ENCODE data around the gene KCND3.

GRCh38 chr1:111876631-111877030 lies 112.8 kb downstream of the KCND3 start:
- no peak for TF ChIP-seq CTCF (IDR thresholded peaks at IDR 0.05; ENCODE audit: low read depth, low read length, missing input control)
- TF ChIP-seq YY1 (IDR thresholded peaks at IDR 0.05), result no peak
- TF ChIP-seq ZBTB33 (IDR thresholded peaks at IDR 0.05), result no peak
- no peak for TF ChIP-seq GABPA (IDR thresholded peaks at IDR 0.05 in 1 of 2, conservative IDR thresholded peaks at IDR 0.05 in 1 of 2)
- no peak for TF ChIP-seq RAD21 (IDR thresholded peaks at IDR 0.05)
- no peak for TF ChIP-seq SP1 (IDR thresholded peaks at IDR 0.05)
- no peak for TF ChIP-seq JUND (IDR thresholded peaks at IDR 0.05)
- no peak for TF ChIP-seq RXRA (IDR thresholded peaks at IDR 0.05)
- TF ChIP-seq HNF4G (IDR thresholded peaks at IDR 0.05), result no peak
- no peak for TF ChIP-seq FOXA1 (IDR thresholded peaks at IDR 0.05)
- no peak for TF ChIP-seq HNF4A (conservative IDR thresholded peaks at IDR 0.05)
- TF ChIP-seq NR2F2 (IDR thresholded peaks at IDR 0.05), result no peak
